Measurements from ENCODE around the gene COX14. TPM values are rescaled to one million over a fixed set of nuclear protein-coding genes. Genes with fewer than 3 reads are reported as not detected.

Gene COX14
- total RNA-seq, 1 experiment from 2014 or later, result 31.9 TPM

- Histone ChIP-seq H3K18ac (ENCODE audit: insufficient read length, low read depth, low read length) (no peak overlapping the region), H3K4ac (ENCODE audit: low read depth, low read length) (no peak overlapping the region), H3K27me3 (ENCODE audit: insufficient read depth, low read length) (no peaks in the 10 kb centered on the region), H2AK5ac (ENCODE audit: insufficient read length, low read length) (no peak overlapping the region), H2BK5ac (ENCODE audit: insufficient read length, low read length) (no peak overlapping the region), H2AFZ (ENCODE audit: low read length) (no peak overlapping the region), H3K79me1 (ENCODE audit: insufficient read depth, low read depth, low read length, poor library complexity, severe bottlenecking) (no peaks in the 10 kb centered on the region), H2BK120ac (ENCODE audit: low read depth, low read length, poor library complexity, severe bottlenecking) (no peak overlapping the region), H3K79me2 (ENCODE audit: insufficient read depth, low read length) (no peaks in the 10 kb centered on the region), H4K5ac (ENCODE audit: insufficient read length, low read depth, low read length) (no peak overlapping the region), H2BK20ac (ENCODE audit: low read depth, low read length, poor library complexity, severe bottlenecking) (no peak overlapping the region), H3K4me2 (ENCODE audit: insufficient read depth, insufficient read length, low read length) (no peak overlapping the region), H3T11ph (ENCODE audit: low read length) (no peak overlapping the region), H3K56ac (ENCODE audit: insufficient read length, low read depth, low read length) (no peak overlapping the region), H4K8ac (replicated peaks; ENCODE audit: insufficient read length, low read depth, low read length) (no peak overlapping the region), H2BK15ac (ENCODE audit: low read depth, low read length) (no peak overlapping the region), H3K23me2 (ENCODE audit: insufficient read length, low read depth, low read length, poor library complexity, severe bottlenecking) (no peaks in the 10 kb centered on the region), H3K9me3 (ENCODE audit: control insufficient read depth, low read depth, low read length) (no peaks in the 10 kb centered on the region), H3K14ac (ENCODE audit: insufficient read depth, low read length) (peak overlapping the region; percentile 9; the same call in 1 of the 2 replicates), H3K4me1 (ENCODE audit: insufficient read depth, low read length) (no peaks in the 10 kb centered on the region; the same call in 1 of the 2 replicates), H3K9ac (ENCODE audit: extremely low read depth, insufficient read length, low read length) (no peak overlapping the region), H4K91ac (ENCODE audit: insufficient read length, low read depth, low read length) (no peak overlapping the region), H2BK12ac (ENCODE audit: insufficient read length, low read depth, low read length) (no peak overlapping the region), H4K20me1 (ENCODE audit: control insufficient read depth, insufficient read depth, insufficient read length) (no peaks in the 10 kb centered on the region), H3K27ac (ENCODE audit: insufficient read length, low read depth, low read length) (no peak overlapping the region), H3K23ac (ENCODE audit: insufficient read length, low read depth, low read length) (no peak overlapping the region)
- peaks cover 4% of the 10 kb centered on the region for H3K27me3 Mint-ChIP-seq (ENCODE audit: low read depth)
- H3K9me3 Mint-ChIP-seq, result no peaks in the 10 kb centered on the region
- H3K27ac Mint-ChIP-seq, result no peak overlapping the region
- TF ChIP-seq CTCF (conservative IDR thresholded peaks at IDR 0.05), result no peak
- peaks cover 17 to 37% (median 31%) of the 10 kb centered on the region in 3 experiments for H3K36me3 Mint-ChIP-seq (ENCODE audit: insufficient read depth in 1 of 3, low read depth in 3 of 3)
- no peak overlapping the region for H3K4me3 Mint-ChIP-seq
- no peak for DNase-seq
- WGBS (ENCODE audit: extremely low coverage, insufficient read length, low lambda C conversion rate), result no CpG with 5 or more reads among the region's 2 CpGs
- peaks cover 45 to 48% of the 10 kb centered on the region in 2 experiments for H3K4me1 Mint-ChIP-seq
These were observed 8.7 kb upstream of the COX14 start for GRCh38 chr12:50103351-50103750.

Measured in H9 (cell line).